ENCODE results near the gene CASP8. TPM values are rescaled to one million over a fixed set of nuclear protein-coding genes. Genes with fewer than 3 reads are reported as not detected.

CASP8 gene
- total and polyA plus RNA-seq, 2 donors (not counting 3 experiments of a cell fraction or from before 2014, with no cell fraction given), result 5.3 to 5.8 TPM

- Histone ChIP-seq H3K79me2 (ENCODE audit: control insufficient read depth, insufficient read depth, low read length) (no peaks in the 10 kb centered on the region), H2AFZ (ENCODE audit: low read depth, low read length) (no peak overlapping the region), H3K9me1 (replicated peaks; ENCODE audit: control insufficient read depth, extremely low read depth, insufficient read depth, low read length) (no peaks in the 10 kb centered on the region), H3K4me1 (ENCODE audit: control insufficient read depth, extremely low read depth, insufficient read depth, low read length) (no peaks in the 10 kb centered on the region), H3K27me3 (ENCODE audit: control insufficient read depth in 2 of 2, insufficient read depth in 2 of 2, low read length in 2 of 2) (no peaks in the 10 kb centered on the region), H3K27ac (ENCODE audit: insufficient read depth, low read depth, low read length) (no peak overlapping the region), H3K36me3 (ENCODE audit: control insufficient read depth in 2 of 2, extremely low read depth in 1 of 2, insufficient read depth in 2 of 2, low read length in 2 of 2) (no peaks in the 10 kb centered on the region), H3K4me3 (replicated peaks in 1 of 3; ENCODE audit: insufficient read depth in 1 of 3, low read depth in 1 of 3, low read length in 3 of 3) (no peak overlapping the region), H3K9ac (replicated peaks; ENCODE audit: extremely low read depth, insufficient read depth, low read length) (no peak overlapping the region), H3K9me3 (replicated peaks; ENCODE audit: control insufficient read depth, insufficient read depth, low read length) (no peaks in the 10 kb centered on the region), H3K4me2 (ENCODE audit: insufficient read depth, low read length) (no peak overlapping the region), H4K20me1 (replicated peaks; ENCODE audit: control insufficient read depth, extremely low read depth, insufficient read depth, low read length) (no peaks in the 10 kb centered on the region)
- intact Hi-C loops (cut with micrococcal nuclease) (no loop called here), dilution Hi-C loops (cut with MboI; ENCODE audit: extremely low pct_ligation_motif_present, low sequenced_read_pairs) (no loop called here)
- POLR2A ChIA-PET, result no interaction called here
- DNase-seq (ENCODE audit: low read depth, low spot score) (no peak), FAIRE-seq (no peak)
- no TSS peak for BruUV-seq (replicated peaks)
- CTCF ChIA-PET, result interaction anchor here (0.8 to 1.9 kb wide), 3 partner anchors 10 to 121 kb away, joined by 3 to 10 read pairs (median 3); no protein-coding TSS in a partner anchor
- TF ChIP-seq FOS (IDR thresholded peaks at IDR 0.05; ENCODE audit: borderline replicate concordance, insufficient read depth, low read length), result no peak
- no peak for TF ChIP-seq JUN (IDR thresholded peaks at IDR 0.05; ENCODE audit: borderline replicate concordance, insufficient read depth, insufficient read length, low read depth)
- no peak for TF ChIP-seq MYC (IDR thresholded peaks at IDR 0.05; ENCODE audit: low read depth, low read length)
- no peak for TF ChIP-seq POLR2AphosphoS5 (IDR thresholded peaks at IDR 0.05; ENCODE audit: insufficient read depth, low read depth, low read length)
- TF ChIP-seq, protein P1, sequence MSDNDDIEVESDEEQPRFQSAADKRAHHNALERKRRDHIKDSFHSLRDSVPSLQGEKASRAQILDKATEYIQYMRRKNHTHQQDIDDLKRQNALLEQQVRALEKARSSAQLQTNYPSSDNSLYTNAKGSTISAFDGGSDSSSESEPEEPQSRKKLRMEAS (IDR thresholded peaks at IDR 0.05; ENCODE audit: insufficient read depth, insufficient read length), result no peak
- TF ChIP-seq, protein P2, sequence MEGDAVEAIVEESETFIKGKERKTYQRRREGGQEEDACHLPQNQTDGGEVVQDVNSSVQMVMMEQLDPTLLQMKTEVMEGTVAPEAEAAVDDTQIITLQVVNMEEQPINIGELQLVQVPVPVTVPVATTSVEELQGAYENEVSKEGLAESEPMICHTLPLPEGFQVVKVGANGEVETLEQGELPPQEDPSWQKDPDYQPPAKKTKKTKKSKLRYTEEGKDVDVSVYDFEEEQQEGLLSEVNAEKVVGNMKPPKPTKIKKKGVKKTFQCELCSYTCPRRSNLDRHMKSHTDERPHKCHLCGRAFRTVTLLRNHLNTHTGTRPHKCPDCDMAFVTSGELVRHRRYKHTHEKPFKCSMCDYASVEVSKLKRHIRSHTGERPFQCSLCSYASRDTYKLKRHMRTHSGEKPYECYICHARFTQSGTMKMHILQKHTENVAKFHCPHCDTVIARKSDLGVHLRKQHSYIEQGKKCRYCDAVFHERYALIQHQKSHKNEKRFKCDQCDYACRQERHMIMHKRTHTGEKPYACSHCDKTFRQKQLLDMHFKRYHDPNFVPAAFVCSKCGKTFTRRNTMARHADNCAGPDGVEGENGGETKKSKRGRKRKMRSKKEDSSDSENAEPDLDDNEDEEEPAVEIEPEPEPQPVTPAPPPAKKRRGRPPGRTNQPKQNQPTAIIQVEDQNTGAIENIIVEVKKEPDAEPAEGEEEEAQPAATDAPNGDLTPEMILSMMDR (IDR thresholded peaks at IDR 0.05; ENCODE audit: extremely low read depth in 1 of 2, insufficient read depth in 1 of 2, low read depth in 1 of 2, low read length in 2 of 2), result no peak
Measured at GRCh38 chr2:201242571-201243277, 17.6 kb upstream of the CASP8 start.
